OCI-LY1 (cell line): Measurements from ENCODE around the gene CIB1.

ENCODE experiments used
- EZH2 ChIP-seq: fragments of 200-600 bp; sonication (generic), shearing (Covaris generic); IDR thresholded peaks from 2 replicates; pipeline ENCODE4 v1.8.0; 2017; ENCODE audit warnings: borderline replicate concordance, mixed run types, mild to moderate bottlenecking, antibody characterized with exemption, low read length, moderate library complexity, mixed read lengths
- TF ChIP-seq, protein P1 (sequence below): fragments of 200-600 bp; sonication (generic), shearing (Covaris generic); IDR thresholded peaks from 2 replicates; pipeline ENCODE4 v1.5.1; 2017; ENCODE audit warnings: mild to moderate bottlenecking, antibody characterized with exemption, low read length, moderate library complexity, mixed read lengths

GRCh38 chr15:90240856-90241255, 7.1 kb upstream of the CIB1 start:
- TF ChIP-seq, protein P1, sequence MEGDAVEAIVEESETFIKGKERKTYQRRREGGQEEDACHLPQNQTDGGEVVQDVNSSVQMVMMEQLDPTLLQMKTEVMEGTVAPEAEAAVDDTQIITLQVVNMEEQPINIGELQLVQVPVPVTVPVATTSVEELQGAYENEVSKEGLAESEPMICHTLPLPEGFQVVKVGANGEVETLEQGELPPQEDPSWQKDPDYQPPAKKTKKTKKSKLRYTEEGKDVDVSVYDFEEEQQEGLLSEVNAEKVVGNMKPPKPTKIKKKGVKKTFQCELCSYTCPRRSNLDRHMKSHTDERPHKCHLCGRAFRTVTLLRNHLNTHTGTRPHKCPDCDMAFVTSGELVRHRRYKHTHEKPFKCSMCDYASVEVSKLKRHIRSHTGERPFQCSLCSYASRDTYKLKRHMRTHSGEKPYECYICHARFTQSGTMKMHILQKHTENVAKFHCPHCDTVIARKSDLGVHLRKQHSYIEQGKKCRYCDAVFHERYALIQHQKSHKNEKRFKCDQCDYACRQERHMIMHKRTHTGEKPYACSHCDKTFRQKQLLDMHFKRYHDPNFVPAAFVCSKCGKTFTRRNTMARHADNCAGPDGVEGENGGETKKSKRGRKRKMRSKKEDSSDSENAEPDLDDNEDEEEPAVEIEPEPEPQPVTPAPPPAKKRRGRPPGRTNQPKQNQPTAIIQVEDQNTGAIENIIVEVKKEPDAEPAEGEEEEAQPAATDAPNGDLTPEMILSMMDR = no peak
- TF ChIP-seq EZH2 = no peak
